CD4-positive, alpha-beta T cell treated with Interleukin-6 at 100 ng/mL for 8 hours (primary cell): ENCODE results near the gene BRD3OS.

Experiments
- DNase-seq: peaks from one replicate; pipeline ENCODE4 v3.0.0-alpha.2; 2020; ENCODE audit warnings: mixed read lengths, low spot score

Gene BRD3OS

GRCh38 chr9:134052491-134052890 lies 27.2 kb downstream of the BRD3OS start:
- no peak for DNase-seq

GRCh38 chr9:134052941-134053340 lies 27.7 kb downstream of the BRD3OS start:
- DNase-seq = no peak

GRCh38 chr9:134053401-134053871 lies 28.2 kb downstream of the BRD3OS start:
- DNase-seq = no peak

- DNase-seq = no peak
Measured at GRCh38 chr9:134053941-134054761, 28.9 kb downstream of the BRD3OS start.

- no peak for DNase-seq
Measured at GRCh38 chr9:134054891-134055811, 29.9 kb downstream of the BRD3OS start.

GRCh38 chr9:134055981-134056461 lies 30.7 kb downstream of the BRD3OS start:
- no peak for DNase-seq

- no peak for DNase-seq
Measured at GRCh38 chr9:134056483-134057306, 31.4 kb downstream of the BRD3OS start.

GRCh38 chr9:134057307-134057657 lies 32.0 kb downstream of the BRD3OS start:
- DNase-seq = no peak

GRCh38 chr9:134057751-134058701 lies 32.7 kb downstream of the BRD3OS start:
- no peak for DNase-seq

- DNase-seq = no peak
Measured at GRCh38 chr9:134058716-134059115, 33.4 kb downstream of the BRD3OS start.

- no peak for DNase-seq
Measured at GRCh38 chr9:134059188-134059641, 33.9 kb downstream of the BRD3OS start.

GRCh38 chr9:134059661-134060395 lies 34.5 kb downstream of the BRD3OS start:
- no peak for DNase-seq

- no peak for DNase-seq
Measured at GRCh38 chr9:134060546-134060945, 35.3 kb downstream of the BRD3OS start.

GRCh38 chr9:134061019-134061687 lies 35.9 kb downstream of the BRD3OS start:
- no peak for DNase-seq

GRCh38 chr9:134061688-134062371 lies 36.5 kb downstream of the BRD3OS start:
- no peak for DNase-seq

- DNase-seq = no peak
Measured at GRCh38 chr9:134062461-134063087, 37.3 kb downstream of the BRD3OS start.

GRCh38 chr9:134063088-134063570 lies 37.8 kb downstream of the BRD3OS start:
- DNase-seq = no peak
